Activated gamma-delta T cell treated with anti-CD3 and anti-CD28 coated beads, Interleukin-2, amount 50 U/mL, for 16 hours (primary cell): ENCODE data around the gene AGL.
"Not testable (repeated sequence)": the region's sequence is repeated elsewhere in the genome, so short reads cannot be mapped to it uniquely, and the experiment has no call there.

ENCODE experiments used
- DNase-seq: peaks from one replicate; pipeline ENCODE4 v3.0.0-alpha.2; 2020; ENCODE audit warnings: low read depth

The AGL gene

GRCh38 chr1:99849744-99850458 lies at the start of gene AGL:
AGL (plus strand) TSS chr1:99850361; CDS start chr1:99851043, 682 bp downstream.
- peak; percentile 74 for DNase-seq

- DNase-seq, result no peak
Observed at GRCh38 chr1:99801584-99801983, 48.6 kb upstream of the AGL start.

- DNase-seq, result no peak
Observed at GRCh38 chr1:99806882-99807281, 43.3 kb upstream of the AGL start.

- DNase-seq, result peak; percentile 4
Observed at GRCh38 chr1:99808391-99809115, 41.6 kb upstream of the AGL start.

GRCh38 chr1:99811075-99811474 lies 39.1 kb upstream of the AGL start:
- no peak for DNase-seq

- no peak for DNase-seq
Observed at GRCh38 chr1:99811747-99812146, 38.4 kb upstream of the AGL start.

GRCh38 chr1:99814373-99814900 lies 35.7 kb upstream of the AGL start:
- DNase-seq, result no peak

GRCh38 chr1:99816656-99817055 lies 33.5 kb upstream of the AGL start:
- DNase-seq, result no peak

GRCh38 chr1:99818063-99818699 lies 32.0 kb upstream of the AGL start:
- no peak for DNase-seq

- DNase-seq, result no peak
Observed at GRCh38 chr1:99820546-99820945, 29.6 kb upstream of the AGL start.

- DNase-seq, result no peak
Observed at GRCh38 chr1:99825098-99825497, 25.1 kb upstream of the AGL start.

GRCh38 chr1:99825702-99826101 lies 24.5 kb upstream of the AGL start:
- no peak for DNase-seq

GRCh38 chr1:99827970-99828369 lies 22.2 kb upstream of the AGL start:
- no peak for DNase-seq

GRCh38 chr1:99829269-99829668 lies 20.9 kb upstream of the AGL start:
- DNase-seq, result no peak

GRCh38 chr1:99833911-99834310 lies 16.2 kb upstream of the AGL start:
- not testable (repeated sequence) for DNase-seq

- not testable (repeated sequence) for DNase-seq
Observed at GRCh38 chr1:99836171-99837103, 13.7 kb upstream of the AGL start.

GRCh38 chr1:99840353-99840752 lies 9.8 kb upstream of the AGL start:
- DNase-seq, result not testable (repeated sequence)

GRCh38 chr1:99843760-99844159 lies 6.4 kb upstream of the AGL start:
- DNase-seq, result no peak

- not testable (repeated sequence) for DNase-seq
Observed at GRCh38 chr1:99845201-99845600, 5.0 kb upstream of the AGL start.

- no peak for DNase-seq
Observed at GRCh38 chr1:99849413-99849743, 783 bp upstream of the AGL start.

GRCh38 chr1:99850459-99851291 lies 514 bp downstream of the AGL start:
- no peak for DNase-seq
